Mucosa of stomach (tissue), 1 donor: ENCODE data around the gene MOK.

Source experiments
- H3K27me3 ChIP-seq: one replicate; pipeline ENCODE4 v1.7.0; 2013; ENCODE audit warnings: mild to moderate bottlenecking, low read length; ENCODE audit not compliant: control insufficient read depth, insufficient read depth
- H3K36me3 ChIP-seq: one replicate; pipeline ENCODE4 v1.7.0; 2013; ENCODE audit warnings: low read length; ENCODE audit not compliant: control insufficient read depth, insufficient read depth
- H3K4me1 ChIP-seq: one replicate; pipeline ENCODE4 v1.7.0; 2013; ENCODE audit warnings: mild to moderate bottlenecking, low read length; ENCODE audit not compliant: control insufficient read depth, insufficient read depth
- H3K4me3 ChIP-seq: one replicate; pipeline ENCODE4 v1.7.0; 2013; ENCODE audit warnings: low read length
- H3K9ac ChIP-seq: one replicate; pipeline ENCODE4 v1.7.0; 2013; ENCODE audit warnings: mild to moderate bottlenecking, low read length, moderate library complexity
- H3K9me3 ChIP-seq: one replicate; pipeline ENCODE4 v1.7.0; 2013; ENCODE audit warnings: mild to moderate bottlenecking, low read length, moderate library complexity; ENCODE audit not compliant: control insufficient read depth
- donor health status: Pancreatic carcinoma.

The MOK gene

GRCh38 chr14:102213984-102214658, 90.8 kb downstream of the MOK start:
- Histone ChIP-seq H3K9me3 (no peaks in the 10 kb centered on the region), H3K27me3 (no peaks in the 10 kb centered on the region), H3K4me1 (no peaks in the 10 kb centered on the region), H3K4me3 (no peak overlapping the region), H3K9ac (no peak overlapping the region), H3K36me3 (no peaks in the 10 kb centered on the region)

- Histone ChIP-seq H3K36me3 (no peaks in the 10 kb centered on the region), H3K9ac (no peak overlapping the region), H3K27me3 (no peaks in the 10 kb centered on the region), H3K9me3 (no peaks in the 10 kb centered on the region), H3K4me1 (no peaks in the 10 kb centered on the region), H3K4me3 (no peak overlapping the region)
Observed at GRCh38 chr14:102213470-102213869, 91.5 kb downstream of the MOK start.

GRCh38 chr14:102212845-102213244, 92.1 kb downstream of the MOK start:
- Histone ChIP-seq H3K36me3 (no peaks in the 10 kb centered on the region), H3K4me1 (no peaks in the 10 kb centered on the region), H3K27me3 (no peaks in the 10 kb centered on the region), H3K9ac (no peak overlapping the region), H3K9me3 (no peaks in the 10 kb centered on the region), H3K4me3 (no peak overlapping the region)

- Histone ChIP-seq H3K36me3 (no peaks in the 10 kb centered on the region), H3K4me3 (no peak overlapping the region), H3K4me1 (no peaks in the 10 kb centered on the region), H3K27me3 (no peaks in the 10 kb centered on the region), H3K9me3 (no peaks in the 10 kb centered on the region), H3K9ac (no peak overlapping the region)
Observed at GRCh38 chr14:102212356-102212755, 92.6 kb downstream of the MOK start.

- no peaks in the 10 kb centered on the region for H3K27me3 ChIP-seq
- H3K4me3 ChIP-seq = no peak overlapping the region
- no peaks in the 10 kb centered on the region for H3K4me1 ChIP-seq
- H3K36me3 ChIP-seq = no peaks in the 10 kb centered on the region
- no peak overlapping the region for H3K9ac ChIP-seq
- no peaks in the 10 kb centered on the region for H3K9me3 ChIP-seq
Observed at GRCh38 chr14:102211240-102211639, 93.7 kb downstream of the MOK start.

- Histone ChIP-seq H3K4me3 (no peak overlapping the region), H3K9ac (no peak overlapping the region), H3K4me1 (no peaks in the 10 kb centered on the region), H3K36me3 (no peaks in the 10 kb centered on the region), H3K27me3 (no peaks in the 10 kb centered on the region), H3K9me3 (no peaks in the 10 kb centered on the region)
Observed at GRCh38 chr14:102210421-102211042, 94.4 kb downstream of the MOK start.

GRCh38 chr14:102209224-102209966, 95.6 kb downstream of the MOK start:
- Histone ChIP-seq H3K4me1 (no peaks in the 10 kb centered on the region), H3K27me3 (no peaks in the 10 kb centered on the region), H3K9me3 (no peaks in the 10 kb centered on the region), H3K36me3 (no peaks in the 10 kb centered on the region), H3K4me3 (no peak overlapping the region), H3K9ac (no peak overlapping the region)

GRCh38 chr14:102208741-102209140, 96.2 kb downstream of the MOK start:
- H3K27me3 ChIP-seq = no peaks in the 10 kb centered on the region
- peaks cover 4% of the 10 kb centered on the region for H3K36me3 ChIP-seq
- H3K9ac ChIP-seq = no peak overlapping the region
- H3K9me3 ChIP-seq = no peaks in the 10 kb centered on the region
- H3K4me3 ChIP-seq = no peak overlapping the region
- H3K4me1 ChIP-seq = no peaks in the 10 kb centered on the region

GRCh38 chr14:102207831-102208365, 97.1 kb downstream of the MOK start:
- H3K36me3 ChIP-seq = peaks cover 4% of the 10 kb centered on the region
- no peak overlapping the region for H3K9ac ChIP-seq

GRCh38 chr14:102206918-102207317, 98.0 kb downstream of the MOK start:
- no peaks in the 10 kb centered on the region for H3K4me1 ChIP-seq
- H3K9ac ChIP-seq = no peak overlapping the region

More at GRCh38 chr14:102207831-102208365, 97.1 kb downstream of the MOK start:
- Histone ChIP-seq H3K9me3 (no peaks in the 10 kb centered on the region), H3K27me3 (no peaks in the 10 kb centered on the region), H3K4me3 (no peak overlapping the region), H3K4me1 (no peaks in the 10 kb centered on the region)

GRCh38 chr14:102205560-102205959, 99.4 kb downstream of the MOK start:
- no peaks in the 10 kb centered on the region for H3K9me3 ChIP-seq
- peaks cover 4% of the 10 kb centered on the region for H3K36me3 ChIP-seq
- no peaks in the 10 kb centered on the region for H3K27me3 ChIP-seq
- H3K9ac ChIP-seq = no peak overlapping the region
- H3K4me1 ChIP-seq = no peaks in the 10 kb centered on the region
- H3K4me3 ChIP-seq = no peak overlapping the region

More at GRCh38 chr14:102206918-102207317, 98.0 kb downstream of the MOK start:
- H3K9me3 ChIP-seq = no peaks in the 10 kb centered on the region
- no peaks in the 10 kb centered on the region for H3K27me3 ChIP-seq
- H3K4me3 ChIP-seq = no peak overlapping the region
- H3K36me3 ChIP-seq = peaks cover 4% of the 10 kb centered on the region

GRCh38 chr14:102203382-102203781, 101.6 kb downstream of the MOK start:
- no peaks in the 10 kb centered on the region for H3K27me3 ChIP-seq
- no peaks in the 10 kb centered on the region for H3K4me1 ChIP-seq
- no peaks in the 10 kb centered on the region for H3K9me3 ChIP-seq
- H3K36me3 ChIP-seq = peaks cover 4% of the 10 kb centered on the region
- H3K4me3 ChIP-seq = no peak overlapping the region
- H3K9ac ChIP-seq = no peak overlapping the region
